Keratinocyte (primary cell): ENCODE data around the gene KCNMA1. TPM values are rescaled to one million over a fixed set of nuclear protein-coding genes. Genes with fewer than 3 reads are reported as not detected.

Experiments used
- DNase-seq: peaks from one replicate; pipeline ENCODE4 v3.0.0-alpha.2; 2011; ENCODE audit warnings: low read depth, missing footprints, low spot score
- FAIRE-seq: peaks from 2 replicates; lab custom pipeline; 2011; peaks lifted over from hg19 to GRCh38; lab: Jason Lieb, UNC
- H2AFZ ChIP-seq: 2 replicates; pipeline ENCODE4 v1.6.0; 2012; ENCODE audit warnings: low read length, control low read depth, inconsistent platforms; ENCODE audit not compliant: control insufficient read depth
- H3K27ac ChIP-seq: 2 replicates; pipeline ENCODE4 v1.5.1; 2011; ENCODE audit warnings: low read length; ENCODE audit not compliant: control insufficient read depth, insufficient read depth
- H3K27me3 ChIP-seq: 3 replicates; pipeline ENCODE4 v1.6.0; 2011; ENCODE audit warnings: low read length; ENCODE audit not compliant: control insufficient read depth, insufficient read depth; ENCODE audit errors: extremely low read depth
- H3K36me3 ChIP-seq, 2 experiments: 2 replicates in 1 of 2; 3 replicates in 1 of 2; pipeline ENCODE4 v1.5.1; 2011; ENCODE audit warnings: low read length in 2 of 2, mild to moderate bottlenecking in 1 of 2; ENCODE audit not compliant: control insufficient read depth in 2 of 2, insufficient read depth in 2 of 2; ENCODE audit errors: extremely low read depth in 1 of 2
- H3K4me1 ChIP-seq: 3 replicates; pipeline ENCODE4 v1.5.1; 2011; ENCODE audit warnings: low read length; ENCODE audit not compliant: control insufficient read depth, insufficient read depth; ENCODE audit errors: extremely low read depth
- H3K4me2 ChIP-seq: 3 replicates; pipeline ENCODE4 v1.6.0; 2011; ENCODE audit warnings: low read depth, low read length; ENCODE audit not compliant: control insufficient read depth, insufficient read depth; ENCODE audit errors: extremely low read depth
- H3K4me3 ChIP-seq, 3 experiments: fragments of 200-600 bp in 1 of 3; sonication (generic) in 1 of 3; 2 replicates in 2 of 3; 3 replicates in 1 of 3; pipeline ENCODE4 v1.5.1; 2011 to 2016; ENCODE audit warnings: low read length in 3 of 3, mild to moderate bottlenecking in 3 of 3, control low read depth in 2 of 3, inconsistent platforms in 1 of 3, low read depth in 1 of 3, mixed read lengths in 1 of 3, mixed run types in 1 of 3, moderate library complexity in 1 of 3; ENCODE audit not compliant: control insufficient read depth in 2 of 3, insufficient read depth in 2 of 3; ENCODE audit errors: extremely low read depth in 1 of 3
- H3K79me2 ChIP-seq: 2 replicates; pipeline ENCODE4 v1.6.0; 2012; ENCODE audit warnings: low read length; ENCODE audit not compliant: control insufficient read depth, insufficient read depth
- H3K9ac ChIP-seq: 3 replicates; pipeline ENCODE4 v1.6.0; 2011; ENCODE audit warnings: low read length; ENCODE audit not compliant: control insufficient read depth, insufficient read depth; ENCODE audit errors: extremely low read depth
- H3K9me1 ChIP-seq: 3 replicates; pipeline ENCODE4 v1.6.0; 2011; ENCODE audit warnings: low read length; ENCODE audit not compliant: control insufficient read depth, insufficient read depth; ENCODE audit errors: extremely low read depth
- H3K9me3 ChIP-seq: 2 replicates; pipeline ENCODE4 v1.5.1; 2012; ENCODE audit warnings: low read depth, low read length; ENCODE audit not compliant: control insufficient read depth
- H4K20me1 ChIP-seq: 3 replicates; pipeline ENCODE4 v1.6.0; 2011; ENCODE audit warnings: low read length; ENCODE audit not compliant: control insufficient read depth, insufficient read depth; ENCODE audit errors: extremely low read depth
- CTCF ChIP-seq, 3 experiments: IDR thresholded peaks in 1 of 3; conservative IDR thresholded peaks in 1 of 3; optimal IDR thresholded peaks in 1 of 3; 2 replicates in 2 of 3; 3 replicates in 1 of 3; pipeline versions ENCODE3 to v1.5.1; 2011; ENCODE audit warnings: low read length in 3 of 3, mild to moderate bottlenecking in 3 of 3, moderate library complexity in 2 of 3, control low read depth in 1 of 3, inconsistent platforms in 1 of 3; ENCODE audit not compliant: insufficient read depth in 2 of 3; ENCODE audit errors: extremely low read depth in 1 of 3
- EZH2 ChIP-seq: IDR thresholded peaks from one replicate; pipeline ENCODE4 v1.6.1; 2012; ENCODE audit warnings: inconsistent platforms, mild to moderate bottlenecking, low read length, moderate library complexity
- dilution Hi-C: fragments of 300-500 bp; cut with MboI; formaldehyde crosslinking; loops from one replicate; pipeline ENCODE4 v1.7.0; 2020; ENCODE audit warnings: low sequenced_read_pairs; ENCODE audit not compliant: extremely low pct_ligation_motif_present
- polyA plus RNA-seq, 5 experiments: library from polyadenylated mRNA; depleted of rRNA in 3 of 5; stranded (reverse) in 3 of 5; stranded (forward) in 1 of 5; unstranded in 1 of 5; fragments of >200 nt; gene quantifications; 1 replicate in 1 of 5; 2 replicates in 3 of 5; 3 replicates in 1 of 5; pipeline versions ENCODE4 v1.2.1 to v1.2.3, GENCODE V29; 2011 to 2012; ENCODE audit warnings: missing spikeins in 2 of 5, low read depth in 1 of 5, low replicate concordance in 1 of 5

The KCNMA1 gene
- polyA plus RNA-seq, 1 donor (not counting 4 experiments of a cell fraction or from before 2014, with no cell fraction given): 6.3 TPM

GRCh38 chr10:76990561-76990960, 647.0 kb downstream of the KCNMA1 start:
- H3K4me3 ChIP-seq: no peak overlapping the region
- DNase-seq: no peak
- H3K9ac ChIP-seq: no peak overlapping the region
- TF ChIP-seq EZH2 (no peak), CTCF (optimal IDR thresholded peaks at IDR 0.05 in 1 of 3, IDR thresholded peaks at IDR 0.05 in 1 of 3, conservative IDR thresholded peaks at IDR 0.05 in 1 of 3; ENCODE audit: extremely low read depth in 1 of 3, insufficient read depth in 2 of 3, low read length in 3 of 3) (no peak)
- no peaks in the 10 kb centered on the region for H4K20me1 ChIP-seq
- H3K36me3 ChIP-seq: no peaks in the 10 kb centered on the region
- H3K4me2 ChIP-seq: no peak overlapping the region
- H3K9me3 ChIP-seq: no peaks in the 10 kb centered on the region
- dilution Hi-C loops: no loop called here
- H3K9me1 ChIP-seq: no peaks in the 10 kb centered on the region
- no peaks in the 10 kb centered on the region for H3K79me2 ChIP-seq
- no peaks in the 10 kb centered on the region for H3K4me1 ChIP-seq
- H3K27ac ChIP-seq: no peak overlapping the region
- FAIRE-seq: no peak
- no peak overlapping the region for H2AFZ ChIP-seq
- no peaks in the 10 kb centered on the region for H3K27me3 ChIP-seq

GRCh38 chr10:76984559-76985443, 652.8 kb downstream of the KCNMA1 start:
- peak; percentile 17 for FAIRE-seq
- H3K27me3 ChIP-seq: no peaks in the 10 kb centered on the region
- TF ChIP-seq EZH2 (no peak), CTCF (optimal IDR thresholded peaks at IDR 0.05 in 1 of 3, IDR thresholded peaks at IDR 0.05 in 1 of 3, conservative IDR thresholded peaks at IDR 0.05 in 1 of 3; ENCODE audit: extremely low read depth in 1 of 3, insufficient read depth in 2 of 3, low read length in 3 of 3) (peak; percentile 85 to 97 (median 95))
- no peaks in the 10 kb centered on the region for H3K79me2 ChIP-seq
- H3K4me2 ChIP-seq: no peak overlapping the region
- H3K4me3 ChIP-seq: no peak overlapping the region
- no peaks in the 10 kb centered on the region for H3K36me3 ChIP-seq
- dilution Hi-C loops: no loop called here
- DNase-seq: no peak
- no peaks in the 10 kb centered on the region for H3K9me3 ChIP-seq
- H3K9me1 ChIP-seq: no peaks in the 10 kb centered on the region
- H2AFZ ChIP-seq: no peak overlapping the region
- no peaks in the 10 kb centered on the region for H4K20me1 ChIP-seq
- no peak overlapping the region for H3K27ac ChIP-seq
- H3K4me1 ChIP-seq: no peaks in the 10 kb centered on the region
- no peak overlapping the region for H3K9ac ChIP-seq
